HG02763 (cell line): ENCODE results near the gene CXCR5.

Experiments
- ATAC-seq: cut with Tn5 transposase; IDR thresholded peaks from one replicate; pipeline ENCODE4 v1.9.1; 2021; ENCODE audit warnings: mild to moderate bottlenecking, moderate library complexity; ENCODE audit not compliant: unreplicated experiment

CXCR5 gene

GRCh38 chr11:118873804-118874203 lies 9.9 kb upstream of the CXCR5 start:
- ATAC-seq = no peak

GRCh38 chr11:118876286-118876685 lies 7.4 kb upstream of the CXCR5 start:
- no peak for ATAC-seq

DNA sequence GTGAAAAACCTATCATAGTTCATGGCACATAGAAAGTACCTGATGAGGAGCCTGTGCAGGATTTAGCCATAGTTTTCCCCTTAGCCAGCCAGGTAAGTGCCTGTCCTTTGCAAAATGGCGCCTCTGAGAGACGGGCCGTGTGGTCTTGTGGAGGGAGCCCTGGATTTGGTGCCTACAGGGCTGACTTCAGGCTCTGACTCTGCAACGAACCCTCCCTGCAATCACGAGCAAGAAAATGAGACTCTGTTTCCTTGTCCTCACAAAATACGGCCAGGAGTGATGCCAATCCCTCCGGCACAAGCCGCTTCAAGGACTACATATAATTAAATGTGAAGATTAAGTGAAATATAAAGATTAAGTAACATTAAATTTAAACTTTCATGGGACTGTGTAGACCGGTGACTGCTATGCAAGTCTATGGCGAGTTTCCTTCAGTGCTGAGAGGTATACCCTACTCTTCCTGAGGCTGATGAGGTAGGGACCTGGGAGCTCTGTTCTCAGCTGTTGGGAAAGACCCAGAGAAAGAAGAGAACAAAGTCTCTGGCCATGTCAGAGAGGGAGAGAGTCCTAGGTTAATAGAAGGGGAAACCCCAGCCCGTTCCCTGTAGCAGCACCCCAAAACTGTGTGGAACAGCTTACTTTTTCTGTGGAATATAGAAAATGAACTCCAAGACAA lies 6.1 kb upstream of the CXCR5 start:
- ATAC-seq = no peak

- ATAC-seq = no peak
These were observed 5.5 kb upstream of the CXCR5 start for GRCh38 chr11:118878163-118878563.

- no peak for ATAC-seq
These were observed 2.5 kb upstream of the CXCR5 start for GRCh38 chr11:118881228-118881627.

DNA sequence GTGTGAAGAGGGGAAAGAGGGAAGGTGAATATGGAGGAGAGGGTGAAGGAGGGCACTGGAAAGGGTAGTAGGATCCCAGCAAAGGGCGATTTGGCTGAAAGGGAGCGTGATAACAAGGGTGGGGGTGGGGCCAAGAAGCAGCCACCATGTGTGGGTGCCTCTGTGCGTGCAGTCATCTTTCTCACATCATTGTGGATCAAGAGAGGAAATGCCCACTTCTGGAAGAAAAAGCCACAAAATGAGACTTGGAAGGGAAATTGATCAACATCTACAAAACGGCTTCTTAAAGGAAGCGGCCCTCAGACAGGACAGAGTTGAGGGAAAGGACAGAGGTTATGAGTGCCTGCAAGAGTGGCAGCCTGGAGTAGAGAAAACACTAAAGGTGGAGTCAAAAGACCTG lies 1.2 kb upstream of the CXCR5 start:
- no peak for ATAC-seq

DNA sequence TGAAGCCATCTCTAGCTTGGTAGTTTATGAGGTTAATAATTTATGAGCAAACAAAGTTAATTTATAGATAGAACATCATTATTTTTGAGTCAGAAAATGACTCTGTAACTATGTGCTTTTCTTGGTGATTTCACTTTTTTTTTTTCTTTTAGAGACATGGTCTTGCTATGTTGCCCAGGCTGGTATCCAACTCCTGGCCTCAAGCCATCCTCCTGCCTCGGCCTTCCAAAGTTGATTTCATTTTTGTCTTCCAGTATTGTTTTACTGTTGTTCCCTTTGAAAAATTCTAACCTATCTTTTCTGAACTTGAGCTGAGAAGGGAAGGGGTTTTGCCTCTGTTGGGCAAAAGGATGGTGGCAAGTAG lies 706 bp upstream of the CXCR5 start:
- no peak for ATAC-seq

- ATAC-seq = no peak
These were observed 1.2 kb downstream of the CXCR5 start for GRCh38 chr11:118884875-118885274.

GRCh38 chr11:118885319-118885718 lies 1.6 kb downstream of the CXCR5 start:
- ATAC-seq = no peak

- ATAC-seq = no peak
These were observed 2.3 kb downstream of the CXCR5 start for GRCh38 chr11:118885831-118886565.

DNA sequence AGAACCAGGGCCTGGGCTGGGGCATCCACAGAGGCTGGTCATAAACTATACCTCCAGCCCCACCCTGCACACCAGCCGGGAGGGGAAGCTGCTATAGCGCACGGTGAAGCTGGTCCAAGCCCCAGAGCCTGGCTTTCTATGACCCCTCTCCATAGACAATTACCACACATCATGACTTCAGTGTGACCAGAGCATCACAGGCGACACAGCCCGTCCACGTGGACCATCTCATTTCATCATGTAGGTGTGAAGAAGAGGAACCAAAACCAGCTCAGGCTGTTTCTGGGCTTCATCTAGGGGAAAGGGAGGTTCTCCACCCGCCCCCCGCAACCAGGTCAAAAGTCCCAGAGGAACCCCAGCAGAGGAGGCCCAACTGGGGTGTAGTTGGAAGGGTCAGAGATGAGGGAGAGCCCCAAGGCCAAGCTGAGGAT lies 3.0 kb downstream of the CXCR5 start:
- ATAC-seq = peak; percentile 51

DNA sequence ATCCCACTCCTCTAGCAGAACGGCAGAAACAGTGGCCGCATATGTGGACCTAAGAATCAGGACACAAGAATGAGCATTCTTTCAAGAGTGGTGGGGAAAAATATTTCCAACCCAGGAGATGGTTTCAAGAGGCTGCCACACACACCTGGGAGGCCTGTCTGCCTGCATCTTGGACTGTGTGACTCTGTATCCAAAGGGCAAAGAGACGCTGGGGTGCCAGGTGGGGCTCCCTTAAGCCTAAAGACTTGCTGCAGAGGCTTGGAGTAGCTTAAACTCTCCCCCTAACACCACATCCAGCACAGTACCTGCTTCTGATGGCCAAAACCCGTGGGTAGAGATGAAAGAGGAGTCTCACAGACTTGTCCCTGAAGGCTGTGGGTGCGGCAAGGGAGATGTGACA lies 3.5 kb downstream of the CXCR5 start:
- no peak for ATAC-seq

DNA sequence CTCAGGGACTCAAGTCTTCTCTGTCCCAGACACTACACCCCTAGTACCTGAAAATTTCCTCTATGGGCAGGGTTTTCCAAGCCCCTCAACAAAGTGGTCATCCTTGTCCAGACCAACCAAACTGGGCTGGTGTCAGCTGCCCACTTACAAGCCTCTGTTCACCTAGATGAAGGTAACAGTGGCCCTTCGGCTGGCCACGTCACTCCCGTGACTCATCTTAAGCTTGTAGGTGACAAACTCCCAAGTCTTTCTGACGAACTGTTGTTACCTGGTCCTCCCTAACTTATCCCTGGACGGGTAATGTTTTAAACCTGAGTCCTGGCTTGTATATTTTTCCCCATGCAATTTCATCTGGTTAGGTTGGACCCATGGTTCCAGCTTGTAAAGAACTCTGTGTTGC lies 4.7 kb downstream of the CXCR5 start:
- ATAC-seq = no peak

GRCh38 chr11:118889797-118890196 lies 6.1 kb downstream of the CXCR5 start:
- no peak for ATAC-seq

- ATAC-seq = no peak
These were observed 8.8 kb downstream of the CXCR5 start for GRCh38 chr11:118892514-118892913.

DNA sequence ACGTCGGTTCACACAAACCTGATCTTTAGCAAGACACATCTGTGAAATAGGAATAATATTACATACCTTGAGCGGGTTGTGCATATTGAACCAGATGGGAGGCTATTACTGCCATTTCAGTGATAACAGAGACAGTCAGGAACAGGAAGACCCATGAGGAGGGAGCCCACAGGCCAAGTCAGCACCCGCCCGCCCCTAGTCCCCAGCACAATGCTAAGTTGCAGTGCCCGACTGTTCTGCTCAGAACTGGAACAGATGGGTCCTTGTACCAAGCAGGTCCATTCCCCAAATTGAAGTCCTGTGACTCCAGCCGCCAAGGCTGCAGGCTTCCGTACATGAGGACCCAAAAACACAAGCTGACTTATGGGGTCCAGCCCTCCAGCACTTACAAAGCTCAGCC lies 9.3 kb downstream of the CXCR5 start:
- no peak for ATAC-seq

GRCh38 chr11:118893662-118894061 lies 10.0 kb downstream of the CXCR5 start:
- ATAC-seq = no peak

- ATAC-seq = no peak
These were observed 10.5 kb downstream of the CXCR5 start for GRCh38 chr11:118894192-118894591.

- peak; percentile 51 for ATAC-seq
These were observed 11.7 kb downstream of the CXCR5 start for GRCh38 chr11:118895093-118896039.

DNA sequence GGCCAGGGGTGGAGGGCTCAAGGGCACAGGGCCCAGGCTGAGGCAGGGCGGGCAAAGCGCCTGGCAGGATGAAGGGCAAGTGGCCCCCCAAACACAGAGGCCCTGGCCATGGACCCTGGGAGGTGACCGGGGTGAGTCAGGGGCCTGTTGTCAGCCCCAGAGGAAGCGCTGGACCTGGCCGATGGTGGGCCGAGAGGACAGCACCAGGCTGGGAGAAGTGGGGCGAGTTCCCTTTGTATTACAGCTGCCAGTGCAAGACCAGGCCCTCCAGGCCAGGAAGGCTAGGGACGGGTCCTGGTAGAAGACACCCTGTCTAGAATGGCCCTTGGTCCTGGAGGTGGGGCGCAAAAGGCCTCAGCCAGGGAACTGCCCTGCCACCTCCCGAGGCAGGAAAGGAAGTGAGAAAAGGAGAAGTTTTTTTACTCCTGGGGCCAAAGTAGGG lies 12.8 kb downstream of the CXCR5 start:
- no peak for ATAC-seq

- ATAC-seq = no peak
These were observed 13.4 kb downstream of the CXCR5 start for GRCh38 chr11:118896921-118897591.
